BJ (cell line): ENCODE data around the gene CRABP2. TPM values are rescaled to one million over a fixed set of nuclear protein-coding genes. Genes with fewer than 3 reads are reported as not detected.

Experiments used
- CTCF ChIA-PET: fragments of 350-600 bp; formaldehyde crosslinking; extraction: SDS; loops from one replicate; lab custom pipeline; 2021; ENCODE audit warnings: antibody characterized with exemption, inconsistent platforms; lab: Yijun Ruan, JAX
- POLR2A ChIA-PET: fragments of 300-600 bp; sonication (Branson Sonifier 250); formaldehyde crosslinking; extraction: SDS; loops from one replicate; lab custom pipeline; 2021; ENCODE audit warnings: antibody characterized with exemption; lab: Charles Lee
- DNase-seq: peaks from one replicate; pipeline ENCODE4 v3.0.0-alpha.2; 2011; ENCODE audit warnings: low read depth
- H3K27me3 ChIP-seq: 2 replicates; pipeline ENCODE4 v1.6.0; 2011; ENCODE audit warnings: low read length; ENCODE audit not compliant: control insufficient read depth, insufficient read depth
- H3K36me3 ChIP-seq: 2 replicates; pipeline ENCODE4 v1.5.1; 2011; ENCODE audit warnings: low read length; ENCODE audit not compliant: control insufficient read depth, insufficient read depth
- H3K4me3 ChIP-seq: 2 replicates; pipeline ENCODE4 v1.5.1; 2011; ENCODE audit warnings: low read depth, mild to moderate bottlenecking, control low read depth, low read length
- polyA plus RNA-seq: library from polyadenylated mRNA; depleted of rRNA; stranded (reverse); fragments of >200 nt; gene quantifications from 2 replicates; pipeline ENCODE4 v1.2.3, GENCODE V29; 2011
- TF ChIP-seq, protein P1 (sequence below): IDR thresholded peaks from 2 replicates; pipeline ENCODE4 v1.5.1; 2011; ENCODE audit warnings: low read depth, mild to moderate bottlenecking, control low read depth, inconsistent platforms, low read length, moderate library complexity; ENCODE audit not compliant: insufficient read depth

Gene CRABP2
- polyA plus RNA-seq, 1 experiment: 75.9 TPM

DNA sequence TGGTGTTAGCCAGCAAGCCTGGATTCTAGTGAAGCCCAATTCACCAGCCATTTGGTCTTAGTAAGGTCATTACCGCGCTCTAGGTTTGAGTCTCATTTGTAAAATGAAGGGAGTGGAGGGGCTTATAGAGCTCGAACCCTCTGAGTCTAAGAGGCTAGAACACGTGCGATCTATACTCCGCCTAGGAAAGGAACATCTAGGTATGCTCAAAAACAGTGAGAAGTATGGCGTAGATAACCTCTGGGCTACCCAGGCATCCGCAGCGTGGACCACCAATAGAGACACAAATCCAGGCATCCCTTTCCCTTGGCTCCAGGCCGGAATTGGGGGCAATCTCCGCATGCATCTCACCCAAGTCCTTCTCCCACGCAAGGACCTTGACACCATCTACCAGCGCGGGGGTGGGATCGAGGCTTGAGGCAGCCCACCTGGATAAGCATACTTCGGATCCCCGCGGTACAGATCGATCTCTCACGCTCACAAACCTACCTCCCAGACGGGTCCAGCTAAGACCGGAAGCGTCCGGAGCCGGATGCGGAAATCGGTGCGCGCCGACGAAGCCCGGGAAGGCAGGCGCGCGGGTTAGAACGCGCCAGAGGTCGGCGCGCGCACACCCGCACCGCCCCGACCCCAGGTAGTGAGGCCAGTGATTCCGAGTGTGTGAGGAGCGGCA lies 22.7 kb upstream of the CRABP2 start, which contains the start of gene METTL25B:
Gene METTL25B, plus strand, starts transcription at position 544 of the 673 bp plus-strand sequence. CDS start 636 bp downstream, outside the sequence.
- no peak for DNase-seq
- H3K36me3 ChIP-seq: peaks cover 5% of the 10 kb centered on the region; the same call in 1 of the 2 replicates
- TF ChIP-seq, protein P1, sequence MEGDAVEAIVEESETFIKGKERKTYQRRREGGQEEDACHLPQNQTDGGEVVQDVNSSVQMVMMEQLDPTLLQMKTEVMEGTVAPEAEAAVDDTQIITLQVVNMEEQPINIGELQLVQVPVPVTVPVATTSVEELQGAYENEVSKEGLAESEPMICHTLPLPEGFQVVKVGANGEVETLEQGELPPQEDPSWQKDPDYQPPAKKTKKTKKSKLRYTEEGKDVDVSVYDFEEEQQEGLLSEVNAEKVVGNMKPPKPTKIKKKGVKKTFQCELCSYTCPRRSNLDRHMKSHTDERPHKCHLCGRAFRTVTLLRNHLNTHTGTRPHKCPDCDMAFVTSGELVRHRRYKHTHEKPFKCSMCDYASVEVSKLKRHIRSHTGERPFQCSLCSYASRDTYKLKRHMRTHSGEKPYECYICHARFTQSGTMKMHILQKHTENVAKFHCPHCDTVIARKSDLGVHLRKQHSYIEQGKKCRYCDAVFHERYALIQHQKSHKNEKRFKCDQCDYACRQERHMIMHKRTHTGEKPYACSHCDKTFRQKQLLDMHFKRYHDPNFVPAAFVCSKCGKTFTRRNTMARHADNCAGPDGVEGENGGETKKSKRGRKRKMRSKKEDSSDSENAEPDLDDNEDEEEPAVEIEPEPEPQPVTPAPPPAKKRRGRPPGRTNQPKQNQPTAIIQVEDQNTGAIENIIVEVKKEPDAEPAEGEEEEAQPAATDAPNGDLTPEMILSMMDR: no peak
- peak within 1 kb of the TSS; percentile 89 for H3K4me3 ChIP-seq
- ChIA-PET POLR2A (interaction anchor here (0.5 to 1.4 kb wide), 5 partner anchors 13 to 159 kb away, joined by 3 to 11 read pairs (median 3); partner anchors contain the start of gene MRPL24), CTCF (interaction anchor here (0.7 to 41.7 kb wide), 16 partner anchors 17 to 200 kb away, joined by 3 to 1556 read pairs (median 21); partner anchors contain the start of genes CRABP2, INSRR, NES and NTRK1)
- H3K27me3 ChIP-seq: no peaks in the 10 kb centered on the region

DNA sequence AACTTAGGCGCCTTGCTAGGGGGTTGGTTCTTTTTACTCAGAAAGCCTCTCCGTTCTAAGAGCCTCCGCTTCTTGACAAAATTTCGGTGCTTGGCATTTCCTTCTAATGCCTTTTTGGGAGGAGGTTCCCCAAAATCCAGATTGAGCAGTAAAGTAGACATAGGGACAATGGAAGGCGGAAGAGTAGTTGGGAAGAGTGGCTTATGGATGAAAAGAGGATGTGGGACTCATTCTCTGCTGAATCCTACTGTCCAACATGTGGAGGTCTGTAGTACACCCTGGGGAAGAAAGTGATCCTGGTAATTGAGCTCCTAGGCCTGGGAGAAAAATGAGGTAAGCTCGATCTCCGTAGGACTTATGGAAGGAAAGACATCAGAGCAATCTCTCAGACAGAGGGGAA lies 22.1 kb upstream of the CRABP2 start:
- TF ChIP-seq, protein P1: no peak
- Histone ChIP-seq H3K36me3 (peaks cover 9% of the 10 kb centered on the region), H3K27me3 (no peaks in the 10 kb centered on the region), H3K4me3 (peak overlapping the region; percentile 89)
- DNase-seq: no peak
- ChIA-PET POLR2A (interaction anchor here (1.1 kb wide), 1 partner anchor 73 kb away, joined by 3 read pairs; no protein-coding TSS in a partner anchor), CTCF (interaction anchor here (0.6 to 41.7 kb wide), 21 partner anchors 14 to 201 kb away, joined by 3 to 1556 read pairs (median 15); partner anchors contain the start of genes CRABP2, INSRR, MRPL24 and NES)

DNA sequence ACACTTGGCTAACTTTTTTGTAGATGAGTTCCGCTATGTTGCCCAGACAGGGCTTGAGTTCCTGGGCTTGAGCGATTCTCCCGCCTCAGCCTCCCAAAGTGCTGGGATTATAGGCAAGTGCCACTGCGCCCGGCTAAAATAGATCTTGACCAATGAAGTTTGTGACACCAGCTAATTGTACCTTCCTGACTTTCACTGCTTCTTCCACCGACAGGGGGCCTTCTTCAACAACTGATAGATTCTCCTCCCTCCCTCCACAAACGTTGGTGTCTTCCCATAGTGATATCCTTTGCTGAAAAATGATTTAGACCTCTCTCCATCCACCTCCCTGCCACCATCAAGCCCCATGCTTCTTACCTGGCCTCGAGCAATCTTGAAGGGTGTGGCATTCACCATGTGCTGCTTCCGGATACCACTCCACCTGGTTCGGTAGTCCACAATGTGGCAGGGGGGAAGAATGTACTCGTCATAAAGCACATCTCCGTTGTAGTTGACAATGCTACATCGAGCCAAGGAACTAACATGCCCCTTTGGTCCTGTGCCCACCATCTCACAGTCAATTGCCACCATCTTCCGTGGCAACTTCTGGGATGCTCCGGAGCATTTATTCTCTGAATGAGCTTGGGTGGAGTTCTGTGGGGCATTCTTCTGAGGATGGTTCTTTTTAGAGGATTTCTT lies 21.3 kb upstream of the CRABP2 start:
- no peaks in the 10 kb centered on the region for H3K27me3 ChIP-seq
- ChIA-PET CTCF (interaction anchor here (0.6 to 41.7 kb wide), 53 partner anchors 15 to 233 kb away, joined by 3 to 1556 read pairs (median 5); partner anchors contain the start of genes CRABP2, INSRR, MRPL24 and NES), POLR2A (interaction anchor here (0.6 to 1.3 kb wide), 2 partner anchors 37 to 822 kb away, joined by 4 to 8 read pairs; no protein-coding TSS in a partner anchor)
- peaks cover 9% of the 10 kb centered on the region for H3K36me3 ChIP-seq
- TF ChIP-seq, protein P1: peak; percentile 72
- no peak for DNase-seq
- H3K4me3 ChIP-seq: peak overlapping the region; percentile 35

DNA sequence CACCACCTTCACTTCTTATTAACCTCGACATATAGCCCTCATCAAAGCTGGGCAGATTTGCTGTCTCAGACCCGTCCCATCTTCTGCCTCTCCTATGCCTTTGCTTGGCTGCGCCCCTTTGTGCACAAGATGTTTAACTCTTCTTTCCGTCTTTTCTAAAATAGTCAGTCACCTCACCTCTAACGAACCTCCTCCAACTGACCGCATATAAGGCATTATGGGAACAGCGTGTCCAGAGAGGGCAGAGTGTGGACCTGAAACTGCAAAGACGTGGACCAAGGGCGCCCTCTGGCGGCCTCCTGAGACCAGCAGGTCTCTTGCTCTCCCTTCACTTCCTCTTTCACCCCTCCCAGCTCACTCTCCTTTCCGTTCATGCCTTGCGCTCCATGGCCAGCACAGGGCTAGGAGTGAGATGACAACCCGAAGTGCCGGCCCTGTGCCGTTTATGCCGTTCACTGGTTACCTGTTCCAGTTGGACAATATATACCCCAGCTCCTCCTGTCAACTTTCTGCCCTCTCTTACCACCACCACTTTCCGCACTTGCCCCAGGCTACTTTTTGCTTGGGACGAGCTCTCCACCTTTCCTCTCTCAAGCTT lies 20.4 kb upstream of the CRABP2 start:
- Histone ChIP-seq H3K36me3 (peaks cover 9% of the 10 kb centered on the region), H3K27me3 (no peaks in the 10 kb centered on the region), H3K4me3 (peak overlapping the region; percentile 32)
- ChIA-PET CTCF (interaction anchor here (0.6 to 41.7 kb wide), 60 partner anchors 10 to 234 kb away, joined by 3 to 1556 read pairs (median 5); partner anchors contain the start of genes CRABP2, INSRR, MRPL24 and NAXE), POLR2A (interaction anchor here (0.6 to 1.3 kb wide), 2 partner anchors 36 to 821 kb away, joined by 4 to 8 read pairs; no protein-coding TSS in a partner anchor)
- TF ChIP-seq, protein P1: peak; percentile 89
- DNase-seq: no peak
